Measurements from ENCODE around the gene CLEC11A.
"Not testable (repeated sequence)": the region's sequence is repeated elsewhere in the genome, so short reads cannot be mapped to it uniquely, and the experiment has no call there.

The CLEC11A gene

DNA sequence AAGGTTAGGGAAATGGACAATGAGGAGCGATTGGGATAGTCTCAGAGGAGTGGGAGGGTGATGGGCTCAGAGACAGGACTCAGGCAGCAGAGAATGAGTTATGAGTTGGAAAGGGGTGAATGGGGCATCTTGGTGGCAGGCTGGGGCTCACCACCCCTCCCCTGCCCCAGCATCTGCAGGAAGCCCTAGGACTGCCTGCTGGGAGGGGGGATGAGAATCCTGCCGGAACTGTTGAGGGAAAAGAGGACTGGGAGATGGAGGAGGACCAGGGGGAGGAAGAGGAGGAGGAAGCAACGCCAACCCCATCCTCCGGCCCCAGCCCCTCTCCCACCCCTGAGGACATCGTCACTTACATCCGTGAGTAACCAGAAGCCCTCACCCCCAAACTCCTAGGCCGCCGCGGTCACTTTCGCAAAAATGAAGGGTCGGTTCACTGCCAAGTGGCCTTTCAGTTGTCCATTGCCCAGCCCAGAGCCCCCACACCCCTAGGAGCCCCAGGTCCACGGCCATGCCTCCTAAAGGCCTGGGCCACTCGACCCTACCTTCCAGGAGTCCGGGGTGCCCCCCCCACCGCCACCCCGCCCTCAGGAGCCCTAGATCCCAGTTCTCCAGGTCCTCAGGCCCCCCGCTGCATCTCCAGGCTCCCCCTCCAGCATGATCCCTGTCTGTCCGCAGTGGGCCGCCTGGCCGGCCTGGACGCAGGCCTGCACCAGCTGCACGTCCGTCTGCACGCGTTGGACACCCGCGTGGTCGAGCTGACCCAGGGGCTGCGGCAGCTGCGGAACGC is 764 bp downstream of the CLEC11A start:
- DNase-seq, result no peak

DNA sequence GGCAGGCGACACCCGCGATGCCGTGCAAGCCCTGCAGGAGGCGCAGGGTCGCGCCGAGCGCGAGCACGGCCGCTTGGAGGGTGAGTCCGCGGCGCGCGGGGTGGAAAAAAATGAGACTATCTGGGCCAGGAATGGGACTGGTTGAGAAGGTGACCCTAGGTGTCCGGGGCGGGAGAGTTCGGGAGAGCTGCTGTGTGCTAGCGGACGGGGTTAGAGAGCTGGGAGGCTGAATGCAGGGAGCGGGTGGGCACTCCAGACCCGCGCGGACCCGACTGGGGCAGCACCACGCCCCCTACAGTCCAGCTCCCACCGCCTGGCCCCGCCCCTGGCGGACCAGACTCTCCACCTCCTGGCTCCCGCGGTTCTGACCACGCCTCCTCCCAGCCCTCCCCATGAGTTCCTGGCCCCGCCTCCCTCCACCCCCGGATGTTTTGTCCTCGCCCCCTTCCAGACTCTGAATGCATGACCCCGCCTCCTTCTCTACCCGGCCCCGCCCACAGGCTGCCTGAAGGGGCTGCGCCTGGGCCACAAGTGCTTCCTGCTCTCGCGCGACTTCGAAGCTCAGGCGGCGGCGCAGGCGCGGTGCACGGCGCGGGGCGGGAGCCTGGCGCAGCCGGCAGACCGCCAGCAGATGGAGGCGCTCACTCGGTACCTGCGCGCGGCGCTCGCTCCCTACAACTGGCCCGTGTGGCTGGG is 1.5 kb downstream of the CLEC11A start:
- peak; percentile 97 for DNase-seq

DNA sequence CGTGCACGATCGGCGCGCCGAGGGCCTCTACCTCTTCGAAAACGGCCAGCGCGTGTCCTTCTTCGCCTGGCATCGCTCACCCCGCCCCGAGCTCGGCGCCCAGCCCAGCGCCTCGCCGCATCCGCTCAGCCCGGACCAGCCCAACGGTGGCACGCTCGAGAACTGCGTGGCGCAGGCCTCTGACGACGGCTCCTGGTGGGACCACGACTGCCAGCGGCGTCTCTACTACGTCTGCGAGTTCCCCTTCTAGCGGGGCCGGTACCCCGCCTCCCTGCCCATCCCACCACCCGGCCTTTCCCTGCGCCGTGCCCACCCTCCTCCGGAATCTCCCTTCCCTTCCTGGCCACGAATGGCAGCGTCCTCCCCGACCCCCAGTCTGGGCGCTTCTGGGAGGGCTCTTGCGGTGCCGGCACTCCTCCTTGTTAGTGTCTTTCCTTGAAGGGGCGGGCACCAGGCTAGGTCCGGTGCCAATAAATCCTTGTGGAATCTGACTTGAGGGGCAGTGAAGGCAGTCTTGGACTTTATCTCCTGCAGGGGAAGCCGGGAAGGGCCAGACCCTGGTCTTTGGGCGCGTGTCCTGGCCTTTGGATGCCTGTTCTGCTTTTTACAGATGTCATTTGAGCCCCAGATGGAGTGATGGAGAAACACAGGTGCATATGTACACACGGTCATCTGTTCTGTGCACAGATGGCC is 2.2 kb downstream of the CLEC11A start:
- no peak for DNase-seq

DNA sequence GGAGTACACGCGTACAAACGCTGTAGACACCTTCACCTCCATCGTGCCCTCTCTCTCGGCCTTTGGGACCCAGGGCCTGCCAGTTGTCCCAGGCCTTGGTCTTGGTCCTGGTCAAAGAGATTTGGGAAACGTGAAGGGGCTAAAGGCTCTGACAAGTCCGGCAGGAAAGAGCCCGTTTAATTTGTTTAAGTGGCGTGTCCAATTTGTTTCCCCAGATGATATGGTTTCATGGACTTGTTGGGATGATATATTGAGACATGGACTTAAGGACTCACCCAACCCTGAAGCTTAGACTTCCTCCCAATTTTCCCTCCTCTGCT is 2.7 kb downstream of the CLEC11A start:
- no peak for DNase-seq

DNA sequence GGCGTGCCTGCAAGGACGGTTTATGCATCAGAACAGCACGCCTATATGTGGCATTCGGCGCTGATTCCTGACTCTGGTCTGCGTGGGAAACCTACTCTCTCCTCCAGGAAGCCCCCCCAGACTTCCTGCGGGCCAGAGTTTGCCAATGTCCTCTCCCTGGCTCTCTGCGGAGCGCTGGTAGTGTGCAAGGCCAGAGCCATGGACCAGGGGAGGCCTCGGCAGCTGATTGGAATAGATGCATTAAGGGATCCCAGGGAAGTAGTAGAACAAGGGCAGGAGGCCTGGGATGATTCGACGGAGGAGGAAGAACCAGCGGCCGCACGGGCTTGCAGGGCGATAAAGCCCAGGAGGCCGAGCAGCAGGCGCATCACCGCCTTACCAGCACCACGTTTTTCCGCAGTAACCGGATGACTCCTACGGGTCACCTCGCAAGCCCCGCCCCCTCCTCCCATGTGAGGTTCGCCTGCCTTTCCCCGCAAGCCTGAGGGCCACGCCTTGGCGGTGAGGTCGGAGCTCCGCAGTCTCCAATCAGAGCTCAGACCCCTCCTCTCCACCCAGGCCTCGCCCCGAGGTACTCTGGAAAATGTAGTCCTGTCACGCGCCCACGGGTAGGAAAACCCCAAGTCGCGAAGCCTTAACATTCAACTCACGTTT is 5.0 kb downstream of the CLEC11A start:
- DNase-seq, result peak; percentile 47

DNA sequence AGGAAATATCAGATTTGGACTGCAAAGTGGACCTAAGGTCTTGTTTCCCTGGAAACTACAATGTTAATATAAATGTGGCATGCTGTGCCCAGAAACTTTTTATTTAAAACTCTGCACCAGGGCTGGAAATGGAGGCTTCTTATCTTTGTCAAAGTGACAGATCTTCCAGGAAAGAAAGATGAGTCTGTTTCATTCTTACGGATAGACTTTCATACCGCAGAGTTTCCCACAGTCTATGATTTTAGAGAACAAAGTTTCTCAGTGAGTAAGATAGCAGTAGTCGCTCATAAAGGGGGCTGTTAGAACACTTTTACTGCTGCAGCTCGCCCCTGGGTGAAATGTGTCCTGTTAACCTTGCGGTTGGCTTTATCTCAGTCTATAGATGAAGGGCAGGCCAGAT is 6.7 kb downstream of the CLEC11A start:
- DNase-seq, result no peak

DNA sequence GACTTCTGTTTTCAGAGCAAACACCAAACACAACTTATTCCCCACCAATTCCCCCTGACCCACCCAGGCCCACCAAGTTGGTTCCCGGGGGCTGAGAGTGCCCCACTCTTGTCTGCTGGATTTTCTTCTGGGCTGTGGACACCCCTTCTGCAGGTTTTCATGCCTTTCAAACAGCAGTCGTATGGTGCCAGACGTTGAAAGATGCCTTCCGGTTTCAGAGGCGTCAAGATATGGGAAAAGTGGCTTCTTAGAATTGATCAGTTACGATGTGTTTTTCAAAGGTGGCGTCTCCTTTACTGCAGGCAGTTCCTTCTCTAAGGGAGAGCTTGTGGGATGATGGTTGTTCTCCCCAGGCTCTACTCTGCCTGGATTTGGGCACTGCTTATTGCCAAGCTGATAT is 12.7 kb downstream of the CLEC11A start:
- no peak for DNase-seq

DNA sequence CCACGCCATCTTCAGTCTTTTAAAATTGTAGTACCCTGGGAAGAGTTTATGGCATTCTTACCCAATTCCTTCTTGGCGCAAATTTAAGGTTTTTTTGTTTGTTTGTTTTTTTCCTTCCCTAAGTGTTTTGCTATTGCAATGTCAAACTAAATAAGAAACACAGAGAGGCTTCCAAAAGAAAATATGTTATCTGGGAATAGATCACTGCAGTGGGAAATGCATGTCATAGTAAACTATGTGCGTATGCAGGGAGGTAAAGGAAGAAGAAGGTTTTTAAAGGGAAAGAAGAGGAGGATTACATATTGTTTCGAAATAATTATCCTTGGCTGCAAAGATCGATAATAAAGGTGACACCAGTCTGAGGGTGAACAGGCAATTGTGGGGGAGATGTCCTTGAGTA is 13.2 kb downstream of the CLEC11A start:
- no peak for DNase-seq

DNA sequence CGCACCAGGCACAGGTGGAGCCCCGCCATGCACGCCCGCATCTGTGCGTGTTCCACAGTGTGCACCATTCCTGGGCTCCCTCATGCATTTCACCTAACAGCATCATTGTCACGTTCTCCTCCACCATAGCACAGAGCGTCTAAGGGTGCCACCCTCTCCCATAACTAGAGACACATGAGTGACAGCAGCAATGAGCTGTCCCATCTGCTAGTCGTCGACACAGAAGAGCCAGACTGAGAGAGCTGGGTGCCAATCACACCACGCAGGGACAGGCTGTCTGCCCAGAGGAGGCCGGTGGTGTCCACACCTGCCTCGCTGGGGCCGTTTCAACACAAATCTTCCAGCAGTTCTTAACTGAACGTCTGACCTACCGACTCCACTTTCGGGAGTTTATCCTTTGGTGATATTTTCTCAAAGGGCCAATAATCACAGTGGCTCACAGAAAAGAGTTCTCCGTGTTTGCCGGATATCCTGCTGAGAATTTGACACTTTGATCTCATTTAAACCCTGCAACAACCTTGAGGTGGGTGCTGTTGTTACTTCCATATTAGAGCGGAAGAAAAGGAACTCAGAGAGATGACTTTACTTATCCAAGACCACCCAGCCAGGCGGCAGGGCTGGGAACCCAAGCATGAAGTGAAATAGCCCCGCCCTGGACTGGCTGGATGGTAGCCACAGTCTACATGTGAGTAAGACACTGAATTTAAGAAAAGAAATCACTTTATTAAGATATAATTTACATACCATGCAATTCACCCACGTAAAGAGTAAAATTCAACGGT is 16.2 kb downstream of the CLEC11A start:
- DNase-seq, result no peak

DNA sequence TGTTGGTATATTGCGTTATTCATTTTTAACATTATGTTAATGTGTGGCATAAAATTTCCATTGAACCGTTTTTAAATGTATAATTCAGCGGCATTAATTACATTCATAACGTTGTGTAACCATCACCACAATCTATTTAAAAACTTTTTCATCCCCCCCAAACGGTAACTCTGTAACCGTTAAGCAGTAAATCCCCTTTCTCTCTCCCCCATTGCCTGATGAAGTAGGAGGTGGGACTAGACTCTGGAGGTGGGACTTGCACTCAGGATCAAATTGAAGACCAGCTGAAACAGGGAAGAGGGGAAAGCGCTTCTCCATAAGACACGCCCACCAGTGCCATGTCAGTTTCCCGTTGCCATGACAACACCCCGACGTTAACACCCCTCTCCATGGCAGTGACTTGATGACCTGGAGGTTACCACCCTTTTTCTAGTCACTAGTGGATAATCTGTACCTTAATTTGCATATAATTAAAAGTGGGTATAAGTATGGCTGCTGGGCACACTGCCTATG is 16.8 kb downstream of the CLEC11A start:
- no peak for DNase-seq

DNA sequence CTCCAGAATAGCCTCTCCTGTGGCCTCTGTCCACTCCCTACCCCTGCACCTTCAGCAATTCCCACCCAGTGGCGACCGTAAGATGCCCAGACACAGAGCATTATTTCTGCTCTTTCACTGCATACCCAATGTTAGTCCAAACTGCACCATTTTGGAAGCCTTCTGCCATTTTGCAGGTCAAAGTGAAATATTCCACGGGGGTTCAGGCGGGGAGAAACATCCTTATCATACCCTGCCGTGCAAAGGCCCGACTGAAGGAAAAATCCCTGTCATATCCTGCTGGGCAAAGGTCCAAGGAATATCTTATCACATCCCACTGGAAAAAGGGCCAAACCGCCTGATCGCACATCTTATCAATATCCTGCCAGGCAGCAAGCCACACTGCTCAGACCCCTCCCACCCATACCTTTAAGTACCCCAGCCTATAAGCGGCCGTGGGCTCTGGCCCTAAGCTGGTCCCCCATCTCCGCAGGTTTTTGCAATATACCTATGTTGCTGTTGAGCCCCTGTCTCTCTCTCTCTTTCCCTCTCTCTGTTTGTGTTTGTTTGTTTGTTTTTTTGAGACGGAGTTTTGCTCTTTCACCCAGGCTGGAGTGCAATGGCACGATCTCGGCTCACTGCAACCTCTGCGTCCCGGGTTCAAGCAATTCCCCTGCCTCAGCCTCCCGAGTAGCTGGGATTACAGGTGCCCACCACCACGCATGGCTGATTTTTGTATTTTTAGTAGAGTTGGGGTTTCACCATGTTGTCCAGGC is 18.2 kb downstream of the CLEC11A start:
- no peak for DNase-seq

DNA sequence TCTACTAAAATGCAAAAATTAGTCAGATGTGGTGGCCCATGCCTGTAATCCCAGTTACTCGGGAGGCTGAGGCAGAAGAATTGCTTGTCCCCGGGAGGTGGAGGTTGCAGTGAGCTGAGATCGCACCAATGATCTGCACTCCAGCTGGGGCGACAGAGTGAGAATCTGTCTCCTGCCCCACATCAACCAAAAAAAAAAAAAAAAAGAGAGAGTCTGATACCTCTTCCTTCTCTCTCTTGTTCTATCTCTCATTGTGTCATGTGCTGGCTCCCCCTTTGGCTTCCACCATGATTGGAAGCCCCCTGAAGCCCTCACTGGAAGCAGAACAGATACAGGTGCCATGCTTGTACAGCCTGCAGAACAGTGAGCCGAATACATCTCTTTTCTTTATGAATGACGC is 20.4 kb downstream of the CLEC11A start:
- no peak for DNase-seq

DNA sequence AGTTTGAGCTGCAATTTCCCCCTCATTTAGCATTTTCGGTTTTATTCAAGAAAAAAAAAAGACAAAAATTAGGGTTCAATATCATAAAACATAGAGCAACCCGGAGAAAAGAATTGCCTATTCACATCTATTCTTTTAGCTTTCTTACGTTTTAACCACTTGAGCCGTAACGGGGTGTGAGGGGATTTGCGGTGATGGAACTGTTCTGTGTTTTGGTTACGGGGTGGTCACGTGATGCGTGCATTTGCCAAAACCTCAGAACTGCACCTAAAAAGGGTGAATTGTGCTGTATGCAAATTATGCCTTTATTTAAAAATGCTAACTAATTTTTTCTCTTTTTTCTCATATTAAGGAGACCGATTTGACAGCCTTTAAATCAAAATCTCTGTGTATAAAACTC is 22.1 kb downstream of the CLEC11A start:
- no peak for DNase-seq

DNA sequence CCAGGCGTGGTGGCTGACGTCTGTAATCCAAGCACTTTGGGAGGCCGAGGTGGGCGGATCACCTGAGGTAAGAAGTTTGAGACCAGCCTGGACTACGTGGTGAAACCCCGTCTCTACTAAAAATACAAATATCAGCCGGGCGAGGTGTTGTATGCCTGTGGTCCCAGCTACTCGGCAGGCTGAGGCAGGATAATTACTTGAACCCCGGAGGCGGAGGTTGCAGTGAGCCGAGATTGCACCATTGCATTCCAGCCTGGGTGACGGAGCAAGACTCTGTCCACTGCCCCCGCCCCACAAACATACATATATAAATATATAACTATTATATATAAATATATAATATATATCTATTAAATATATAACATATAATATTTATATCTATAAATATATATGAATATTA is 24.0 kb downstream of the CLEC11A start:
- DNase-seq, result not testable (repeated sequence)

DNA sequence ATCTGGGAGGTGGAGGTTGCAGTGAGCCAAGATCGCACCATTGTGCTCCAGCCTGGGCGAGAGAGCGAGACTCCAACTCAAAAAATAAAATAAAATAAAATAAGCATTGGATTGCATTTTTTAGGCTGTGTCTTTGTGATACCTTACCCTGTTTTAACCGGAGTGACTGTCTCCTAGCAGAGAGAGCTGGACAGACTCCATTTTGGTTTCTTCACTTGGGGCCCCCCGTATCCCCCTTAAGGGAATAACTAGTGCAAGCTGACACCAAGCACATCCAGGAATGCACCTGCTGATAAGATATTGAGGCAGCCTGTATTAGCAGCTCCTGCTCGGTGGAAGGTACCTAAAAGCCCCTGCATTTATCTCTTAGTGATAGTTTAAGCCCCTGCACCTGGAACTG is 26.3 kb downstream of the CLEC11A start:
- DNase-seq, result no peak

DNA sequence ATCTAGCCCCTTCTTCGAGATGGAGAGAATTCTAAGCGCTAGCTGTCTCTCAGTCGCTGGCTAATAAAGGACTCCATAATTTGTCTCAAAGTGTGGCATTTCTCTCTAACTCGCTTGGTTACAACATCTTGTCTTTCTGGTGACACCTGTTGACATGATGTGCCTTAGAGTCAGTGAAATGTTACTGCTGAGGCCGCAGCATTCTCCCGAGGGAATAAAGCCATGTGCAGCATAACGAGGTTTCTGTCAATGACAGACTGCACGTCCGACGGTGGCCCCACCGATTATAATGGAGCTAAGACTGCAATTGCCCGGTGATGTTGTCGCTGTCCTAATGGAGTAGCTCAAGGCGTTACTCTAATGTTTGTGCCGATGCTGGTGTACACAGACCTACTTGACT is 26.8 kb downstream of the CLEC11A start:
- DNase-seq, result no peak

DNA sequence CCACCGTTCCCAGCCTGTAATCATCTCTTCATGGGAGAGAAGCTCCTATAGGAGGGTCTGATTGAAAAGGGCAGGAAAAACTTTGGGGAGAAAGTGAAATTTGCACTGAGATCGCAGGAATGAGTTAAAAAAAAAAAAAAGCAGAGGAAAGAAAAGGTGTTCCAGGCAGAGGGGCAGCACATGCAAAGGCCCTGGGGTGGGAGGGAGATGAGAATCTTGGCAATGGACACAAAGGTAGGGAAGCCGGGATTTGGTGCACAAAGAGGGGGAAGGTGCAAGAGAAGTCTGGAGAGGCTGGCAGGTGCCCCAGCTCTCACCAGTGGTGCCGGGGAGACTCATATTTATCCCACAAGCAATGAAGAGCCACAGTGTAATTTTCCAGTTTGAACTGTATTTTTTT is 30.7 kb downstream of the CLEC11A start:
- no peak for DNase-seq

DNA sequence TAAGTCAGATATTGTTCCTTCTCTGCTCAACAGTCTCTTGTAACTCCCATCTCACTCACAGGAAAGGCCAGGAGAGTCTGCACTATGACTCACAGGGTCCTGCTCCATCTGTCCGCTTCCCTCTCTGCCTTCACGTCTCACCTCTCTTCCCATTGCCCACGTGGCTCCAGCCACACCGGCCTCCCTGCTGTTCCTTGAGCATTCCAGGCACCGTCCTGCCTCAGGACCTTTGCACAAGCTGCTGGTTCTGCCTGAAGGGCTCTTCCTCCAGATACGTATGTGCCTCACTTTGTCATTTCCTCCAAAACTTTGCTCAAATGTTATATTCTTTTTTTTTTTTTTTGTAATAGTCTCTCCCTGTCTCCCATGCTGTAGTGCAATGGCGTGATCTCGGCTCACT is 33.1 kb downstream of the CLEC11A start:
- DNase-seq, result not testable (repeated sequence)

DNA sequence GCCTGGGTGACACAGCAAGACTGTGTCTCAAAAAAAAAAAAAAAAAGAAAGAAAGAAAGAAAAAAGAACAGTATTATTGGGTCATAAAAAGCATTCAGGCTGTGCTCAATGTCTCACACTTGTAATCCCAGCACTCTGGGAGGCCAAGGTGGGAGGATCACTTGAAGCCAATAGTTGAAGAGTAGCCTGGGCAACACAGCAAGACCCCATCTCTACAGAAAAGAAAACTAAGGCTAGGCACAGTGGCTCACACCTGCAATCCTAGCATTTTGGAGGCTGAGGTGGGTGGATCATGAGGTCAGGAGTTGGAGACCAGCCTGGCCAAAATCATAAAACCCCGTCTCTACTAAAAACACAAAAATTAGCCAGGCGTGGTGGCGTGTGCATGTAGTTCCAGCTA is 34.5 kb downstream of the CLEC11A start:
- not testable (repeated sequence) for DNase-seq

DNA sequence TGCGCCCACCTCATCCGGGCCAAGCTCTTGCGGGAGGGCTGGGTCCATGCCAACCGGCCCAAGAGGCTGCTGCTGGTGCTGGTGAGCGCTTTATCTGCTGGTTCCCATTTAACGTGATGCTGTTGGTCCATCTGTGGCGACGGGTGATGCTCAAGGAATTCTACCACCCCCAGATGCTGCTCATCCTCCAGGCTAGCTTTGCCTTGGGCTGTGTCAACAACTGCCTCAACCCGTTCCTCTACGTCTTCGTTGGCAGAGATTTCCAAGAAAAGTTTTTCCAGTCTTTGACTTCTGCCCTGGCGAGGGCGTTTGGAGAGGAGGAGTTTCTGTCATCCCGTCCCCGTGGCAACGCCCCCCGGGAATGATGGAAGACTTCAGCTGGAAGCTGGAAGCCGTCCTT is 35.9 kb downstream of the CLEC11A start:
- not testable (repeated sequence) for DNase-seq

DNA sequence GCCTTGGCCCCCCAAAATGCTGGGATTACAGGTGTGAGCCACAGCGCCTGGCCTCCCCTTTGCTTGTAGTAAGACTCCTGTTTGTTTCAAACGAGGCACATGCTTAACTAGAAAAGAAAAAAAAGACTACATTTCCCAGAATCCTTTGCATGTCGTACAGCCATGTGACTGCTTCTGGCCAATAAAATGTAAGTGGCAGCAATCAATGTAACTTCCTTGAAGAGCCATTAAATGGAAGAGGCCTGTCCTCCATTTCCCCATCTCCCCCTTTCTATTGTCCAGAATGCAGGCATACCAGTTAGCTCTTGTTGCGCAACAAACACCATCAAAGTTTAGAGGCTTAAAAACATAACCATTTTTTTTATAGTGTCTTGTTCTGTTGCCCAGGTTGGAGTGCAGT is 36.7 kb downstream of the CLEC11A start:
- DNase-seq, result no peak

DNA sequence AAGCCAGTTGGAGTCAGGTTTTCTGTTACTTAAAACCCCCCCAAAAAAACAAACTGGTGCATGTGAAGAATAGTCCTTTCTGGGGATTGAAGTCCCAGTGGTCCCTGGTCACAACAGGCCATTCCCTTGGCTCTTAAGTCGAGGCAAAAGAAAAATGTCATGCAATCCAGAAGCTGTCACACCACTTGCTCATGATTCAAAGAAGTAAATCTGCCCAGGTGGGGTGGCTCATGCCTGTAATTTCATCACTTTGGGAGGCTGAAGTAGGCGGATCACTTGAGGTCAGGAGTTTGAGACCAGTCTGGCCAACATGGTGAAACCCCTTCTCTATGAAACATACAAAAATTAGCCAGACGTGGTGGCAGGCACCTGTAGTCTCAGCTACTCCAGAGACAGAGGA is 38.3 kb downstream of the CLEC11A start:
- DNase-seq, result not testable (repeated sequence)
